Cerebellar cortex (tissue), 1 donor: ENCODE data around the gene IL21R.
"Not testable (repeated sequence)": the region's sequence is repeated elsewhere in the genome, so short reads cannot be mapped to it uniquely, and the experiment has no call there.

Experiments
- DNase-seq: peaks from one replicate; pipeline ENCODE4 v3.0.0-alpha.2; 2015; ENCODE audit warnings: low spot score

Gene IL21R

GRCh38 chr16:27427538-27427937 lies 25.6 kb downstream of the IL21R start:
- no peak for DNase-seq

- no peak for DNase-seq
These were observed 26.2 kb downstream of the IL21R start for GRCh38 chr16:27428026-27428785.

DNA sequence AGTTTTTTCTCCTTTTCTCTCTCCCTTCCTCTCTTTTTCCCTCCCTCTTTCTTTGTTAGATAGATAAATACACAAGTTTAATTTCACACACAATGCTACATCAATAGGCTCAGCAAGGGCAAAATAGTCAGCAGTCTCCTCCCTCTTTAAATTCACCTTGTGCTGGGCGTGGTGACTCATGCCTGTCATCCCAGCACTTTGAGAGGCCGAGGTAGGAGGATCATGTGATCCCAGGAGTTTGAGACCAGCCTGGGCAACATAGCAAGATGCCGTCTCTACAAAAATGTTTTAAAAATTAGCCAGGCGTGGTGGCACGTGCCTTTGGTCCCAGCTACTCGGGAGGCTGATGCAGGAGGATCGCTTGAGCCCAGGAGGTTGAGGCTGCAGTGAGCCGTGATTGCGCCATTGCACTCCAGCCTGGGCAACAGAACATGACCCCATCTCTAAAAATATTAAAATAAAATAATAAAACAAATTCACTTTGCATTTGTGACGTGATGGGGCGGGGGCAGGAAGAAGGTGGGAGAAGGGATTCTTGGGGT lies 27.4 kb downstream of the IL21R start:
- DNase-seq: no peak

DNA sequence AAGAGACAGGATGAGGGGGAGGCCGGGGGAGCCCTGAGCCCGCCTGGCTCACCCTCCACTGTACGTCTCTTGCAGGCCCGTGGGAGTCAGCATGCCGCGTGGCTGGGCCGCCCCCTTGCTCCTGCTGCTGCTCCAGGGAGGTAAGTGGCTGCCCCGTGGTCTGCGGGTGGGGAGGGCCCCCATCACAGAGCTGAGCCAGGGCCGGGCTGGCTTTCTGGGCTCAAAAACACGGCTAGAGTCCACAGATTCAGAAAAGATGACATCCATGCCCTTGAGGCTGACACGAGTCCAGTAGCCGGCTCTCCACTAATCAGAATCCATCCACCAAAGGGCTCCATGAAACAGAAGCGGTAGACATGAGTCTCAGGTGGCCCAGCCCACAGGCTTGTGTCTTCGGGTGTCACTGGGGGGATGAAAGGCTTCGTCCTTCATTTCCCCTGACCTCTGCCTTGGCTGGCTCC lies 28.0 kb downstream of the IL21R start:
- no peak for DNase-seq

GRCh38 chr16:27430512-27430911 lies 28.5 kb downstream of the IL21R start:
- DNase-seq: no peak

- DNase-seq: no peak
These were observed 29.0 kb downstream of the IL21R start for GRCh38 chr16:27430923-27431484.

- DNase-seq: no peak
These were observed 30.0 kb downstream of the IL21R start for GRCh38 chr16:27431773-27432532.

GRCh38 chr16:27432558-27432957 lies 30.6 kb downstream of the IL21R start:
- DNase-seq: no peak

- DNase-seq: not testable (repeated sequence)
These were observed 31.2 kb downstream of the IL21R start for GRCh38 chr16:27433191-27433590.

DNA sequence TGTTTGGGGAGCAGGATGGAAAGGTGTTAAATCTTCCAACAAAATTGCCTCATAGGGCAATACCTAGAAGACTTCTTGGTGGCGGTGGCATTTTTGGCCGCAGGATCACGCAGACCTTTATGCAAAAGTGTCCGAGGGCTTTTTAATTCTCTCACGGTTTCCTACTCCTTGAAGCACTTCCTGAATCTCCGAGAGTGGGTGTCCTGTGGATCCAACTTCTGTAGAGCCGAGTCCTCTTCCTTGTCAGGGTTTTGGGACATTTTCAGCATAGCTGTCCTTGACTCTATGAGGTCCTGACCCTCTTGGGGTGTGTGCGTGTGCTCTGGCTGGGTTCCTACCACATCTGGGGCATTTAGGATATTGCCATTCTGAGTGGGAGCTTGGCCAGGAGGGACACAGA lies 31.7 kb downstream of the IL21R start:
- no peak for DNase-seq

DNA sequence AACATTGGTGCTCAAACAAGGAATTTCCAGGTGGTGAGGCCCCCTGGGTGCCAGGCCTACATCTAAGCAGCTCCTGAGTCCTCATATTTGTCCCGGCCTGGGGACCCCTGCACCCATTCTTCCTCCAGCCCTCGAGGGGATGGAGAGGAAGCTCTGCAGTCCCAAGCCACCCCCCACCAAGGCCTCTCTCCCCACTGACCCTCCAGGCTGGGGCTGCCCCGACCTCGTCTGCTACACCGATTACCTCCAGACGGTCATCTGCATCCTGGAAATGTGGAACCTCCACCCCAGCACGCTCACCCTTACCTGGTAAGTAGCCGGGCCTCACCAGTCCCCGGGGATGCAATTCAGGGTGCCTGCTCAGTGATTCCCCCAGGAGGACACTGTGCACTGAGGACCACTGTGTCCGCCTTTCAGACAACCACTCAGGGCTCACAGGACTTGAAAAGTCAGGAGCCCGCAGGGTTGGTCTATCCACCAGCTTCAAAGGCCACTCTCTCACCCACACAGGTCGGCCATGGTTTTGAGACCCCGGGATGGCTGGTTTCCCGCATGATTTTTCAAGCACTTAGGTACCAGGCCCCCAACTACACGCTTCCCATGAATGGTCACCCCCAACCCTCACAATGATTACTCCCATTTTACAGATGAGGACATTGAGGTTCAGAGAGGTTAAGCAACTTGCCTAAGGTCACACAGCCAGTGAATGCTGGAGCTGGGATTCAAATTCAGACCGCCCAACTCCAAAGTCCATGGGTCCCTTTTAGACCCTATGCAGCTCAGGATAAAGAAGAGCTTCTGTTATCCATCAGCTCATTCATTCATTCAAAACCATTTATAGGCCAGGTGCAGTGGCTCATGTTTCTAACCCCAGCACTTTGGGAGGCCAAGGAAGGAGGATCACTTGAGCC lies 32.4 kb downstream of the IL21R start:
- DNase-seq: no peak

- DNase-seq: not testable (repeated sequence)
These were observed 33.2 kb downstream of the IL21R start for GRCh38 chr16:27435146-27435545.

DNA sequence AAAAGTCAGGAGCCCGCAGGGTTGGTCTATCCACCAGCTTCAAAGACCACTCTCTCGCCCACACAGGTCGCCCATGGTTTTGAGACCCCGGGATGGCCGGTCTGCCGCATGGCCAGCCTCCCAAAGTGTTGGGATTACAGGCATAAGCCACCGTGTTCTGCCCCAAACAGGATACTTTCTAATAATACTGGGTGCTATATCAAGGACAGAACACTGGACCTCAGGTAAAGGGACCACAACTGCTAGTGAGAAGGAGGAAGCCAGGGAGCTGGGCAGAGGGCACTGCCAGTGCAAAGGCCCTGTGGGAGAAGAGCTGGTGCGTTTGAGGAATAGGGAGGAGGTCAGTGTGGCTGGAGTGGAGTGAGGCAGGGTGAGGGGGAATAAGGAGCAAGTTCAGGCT lies 34.1 kb downstream of the IL21R start:
- no peak for DNase-seq

- DNase-seq: no peak
These were observed 35.1 kb downstream of the IL21R start for GRCh38 chr16:27436921-27437650.

GRCh38 chr16:27437946-27438345 lies 36.0 kb downstream of the IL21R start:
- no peak for DNase-seq

- DNase-seq: no peak
These were observed 37.5 kb downstream of the IL21R start for GRCh38 chr16:27439271-27440018.

GRCh38 chr16:27441276-27441675 lies 39.3 kb downstream of the IL21R start:
- no peak for DNase-seq

DNA sequence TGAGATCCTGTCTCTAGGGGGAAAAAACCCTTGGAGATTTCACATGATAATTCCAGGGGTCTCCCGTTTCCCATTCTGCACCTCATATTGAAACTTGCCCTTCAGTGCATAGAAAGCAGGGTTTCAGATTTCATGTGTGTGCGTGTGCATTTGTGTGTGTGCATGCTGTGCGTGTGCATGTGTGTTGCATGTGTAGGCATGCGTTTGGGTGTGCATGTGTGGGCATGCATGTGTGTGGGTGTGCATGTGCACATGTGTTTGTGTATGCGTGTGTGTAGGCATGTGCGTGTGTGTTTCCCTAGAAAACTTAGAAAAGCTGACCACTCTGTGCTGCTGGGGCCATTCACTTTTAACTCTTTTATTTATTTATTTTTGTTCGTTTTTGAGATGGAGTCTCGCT lies 40.0 kb downstream of the IL21R start:
- DNase-seq: no peak

GRCh38 chr16:27444015-27444414 lies 42.0 kb downstream of the IL21R start:
- no peak for DNase-seq

- no peak for DNase-seq
These were observed 42.5 kb downstream of the IL21R start for GRCh38 chr16:27444470-27444869.
